Measurements from ENCODE around the gene TGM3. TPM values are rescaled to one million over a fixed set of nuclear protein-coding genes. Genes with fewer than 3 reads are reported as not detected.

Gene TGM3
- total RNA-seq, 1 experiment from 2014 or later = not detected

GRCh38 chr20:2353231-2353630 lies 57.4 kb downstream of the TGM3 start:
- no peak overlapping the region for H3K4me3 ChIP-seq
- H3K36me3 ChIP-seq = no peaks in the 10 kb centered on the region
- H3K9me3 ChIP-seq (replicated peaks) = no peaks in the 10 kb centered on the region
- DNase-seq = no peak
- 0 out of 2 replicates have a peak, but pooled peaks cover 2% of the 10 kb centered on the region for H3K4me1 ChIP-seq
- no peak overlapping the region for H3K27ac ChIP-seq
- H3K27me3 ChIP-seq = no peaks in the 10 kb centered on the region

GRCh38 chr20:2357114-2357513 lies 61.3 kb downstream of the TGM3 start:
- Histone ChIP-seq H3K4me1 (0 out of 2 replicates have a peak, but pooled peaks cover 2% of the 10 kb centered on the region), H3K27me3 (no peaks in the 10 kb centered on the region), H3K4me3 (no peak overlapping the region), H3K9me3 (replicated peaks) (no peaks in the 10 kb centered on the region), H3K36me3 (no peaks in the 10 kb centered on the region), H3K27ac (no peak overlapping the region)
- no peak for DNase-seq

DNA sequence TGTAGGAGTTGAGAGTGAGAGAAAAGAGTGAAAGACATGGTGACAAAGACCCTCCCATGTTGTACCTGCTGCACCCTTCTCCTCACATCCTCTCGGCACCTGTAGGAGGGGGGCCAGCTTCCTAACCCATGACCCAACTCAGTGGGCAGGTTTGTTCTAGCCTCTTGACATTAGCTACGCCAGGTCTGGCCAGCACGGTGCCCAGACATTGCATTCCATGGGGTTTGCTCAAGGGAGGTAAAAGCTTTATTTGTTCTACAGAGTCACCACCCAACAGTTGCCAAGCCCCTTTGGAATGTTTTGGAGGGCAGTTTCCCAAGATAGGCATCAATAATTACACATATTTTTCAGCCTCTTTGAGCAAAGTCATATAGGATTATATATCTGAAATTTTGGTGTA lies 62.2 kb downstream of the TGM3 start:
- no peak for DNase-seq
- Histone ChIP-seq H3K36me3 (no peaks in the 10 kb centered on the region), H3K27me3 (no peaks in the 10 kb centered on the region), H3K4me1 (no peaks in the 10 kb centered on the region), H3K4me3 (no peak overlapping the region), H3K9me3 (replicated peaks) (no peaks in the 10 kb centered on the region), H3K27ac (no peak overlapping the region)

DNA sequence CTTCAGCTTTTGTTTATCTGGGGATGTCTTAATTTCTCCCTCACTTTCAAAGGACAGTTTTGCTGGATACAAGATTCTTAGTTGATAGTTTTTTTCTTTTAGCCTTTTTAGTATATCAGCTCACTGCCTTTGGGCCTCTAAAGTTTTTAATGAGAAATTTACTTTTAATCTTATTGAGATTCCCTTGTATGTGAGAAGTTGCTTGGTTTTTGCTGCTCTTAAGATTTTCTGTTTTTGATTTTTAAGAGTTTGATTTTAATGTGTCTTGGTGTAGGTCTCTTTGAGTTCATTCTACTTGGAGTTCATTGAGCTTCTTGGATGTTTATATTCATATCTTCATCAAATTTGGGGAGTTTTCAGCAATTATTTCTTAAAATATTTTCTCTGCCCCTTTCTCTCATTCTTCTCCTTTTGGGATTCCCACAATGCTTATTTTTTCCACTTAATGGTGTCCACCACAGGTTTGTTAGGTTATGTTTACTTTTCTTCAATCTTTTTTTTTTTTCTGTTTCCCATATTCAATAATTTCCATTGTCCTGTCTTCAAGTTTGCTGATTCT lies 65.3 kb downstream of the TGM3 start:
- no peaks in the 10 kb centered on the region for H3K27me3 ChIP-seq
- no peak overlapping the region for H3K27ac ChIP-seq
- H3K9me3 ChIP-seq (replicated peaks) = no peaks in the 10 kb centered on the region
- no peaks in the 10 kb centered on the region for H3K4me1 ChIP-seq
- H3K36me3 ChIP-seq = no peaks in the 10 kb centered on the region
- H3K4me3 ChIP-seq = no peak overlapping the region
- DNase-seq = no peak

DNA sequence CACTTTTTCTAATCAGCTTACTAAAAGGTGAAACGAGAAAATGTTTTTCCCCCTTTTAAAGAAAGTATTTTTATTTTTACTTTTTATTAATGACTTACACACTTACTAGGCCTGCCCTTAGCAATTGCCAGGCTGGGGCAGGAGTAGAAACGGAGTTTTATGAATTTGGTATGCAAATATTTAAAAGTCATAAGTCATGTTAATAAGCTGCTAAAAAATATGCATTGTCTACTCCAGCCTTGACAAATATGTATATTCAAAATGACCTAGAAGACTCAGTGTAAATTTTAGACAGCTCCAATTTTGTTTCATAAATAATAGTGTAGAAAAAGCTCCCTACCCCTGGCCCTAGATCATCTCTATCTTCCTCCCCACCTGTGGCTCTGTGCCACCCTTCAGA lies 67.4 kb downstream of the TGM3 start:
- H3K4me3 ChIP-seq = no peak overlapping the region
- no peak for DNase-seq
- no peaks in the 10 kb centered on the region for H3K36me3 ChIP-seq
- H3K27ac ChIP-seq = no peak overlapping the region
- H3K9me3 ChIP-seq (replicated peaks) = no peaks in the 10 kb centered on the region
- no peaks in the 10 kb centered on the region for H3K27me3 ChIP-seq
- H3K4me1 ChIP-seq = no peaks in the 10 kb centered on the region

DNA sequence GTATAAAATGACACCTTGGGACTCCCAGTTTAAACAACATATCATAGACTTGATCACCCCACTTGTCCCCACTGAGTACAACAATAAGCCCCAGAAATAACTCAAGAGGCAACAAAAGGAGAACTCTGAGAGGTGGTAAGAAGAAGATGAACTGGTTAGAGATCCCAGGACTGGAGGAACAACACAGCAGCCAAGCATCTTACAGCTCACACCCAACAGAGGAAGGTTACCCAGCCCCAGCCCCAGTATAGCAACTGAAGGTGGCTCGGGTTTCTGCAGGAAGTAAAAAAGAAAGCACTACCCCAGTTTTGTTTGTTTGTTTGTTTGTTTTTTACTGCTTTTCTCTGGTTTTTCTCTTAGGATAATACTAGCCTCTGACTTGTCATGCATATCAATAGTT lies 67.8 kb downstream of the TGM3 start:
- H3K36me3 ChIP-seq = no peaks in the 10 kb centered on the region

GRCh38 chr20:2364044-2364443 lies 68.2 kb downstream of the TGM3 start:
- no peak for DNase-seq
- no peaks in the 10 kb centered on the region for H3K4me1 ChIP-seq

More for the DNA sequence above, 67.8 kb downstream of the TGM3 start:
- Histone ChIP-seq H3K4me1 (no peaks in the 10 kb centered on the region), H3K4me3 (no peak overlapping the region), H3K27ac (no peak overlapping the region), H3K9me3 (replicated peaks) (no peaks in the 10 kb centered on the region), H3K27me3 (no peaks in the 10 kb centered on the region)
- DNase-seq = no peak

GRCh38 chr20:2365091-2365490 lies 69.3 kb downstream of the TGM3 start:
- no peak for DNase-seq
- Histone ChIP-seq H3K4me1 (no peaks in the 10 kb centered on the region), H3K27ac (no peak overlapping the region), H3K27me3 (no peaks in the 10 kb centered on the region), H3K9me3 (replicated peaks) (no peaks in the 10 kb centered on the region), H3K4me3 (no peak overlapping the region), H3K36me3 (no peaks in the 10 kb centered on the region)

More at GRCh38 chr20:2364044-2364443, 68.2 kb downstream of the TGM3 start:
- no peaks in the 10 kb centered on the region for H3K27me3 ChIP-seq
- no peak overlapping the region for H3K4me3 ChIP-seq
- no peaks in the 10 kb centered on the region for H3K36me3 ChIP-seq
- no peak overlapping the region for H3K27ac ChIP-seq
- H3K9me3 ChIP-seq (replicated peaks) = no peaks in the 10 kb centered on the region

- no peaks in the 10 kb centered on the region for H3K9me3 ChIP-seq (replicated peaks)
- no peaks in the 10 kb centered on the region for H3K4me1 ChIP-seq
- no peaks in the 10 kb centered on the region for H3K27me3 ChIP-seq
- DNase-seq = no peak
- no peaks in the 10 kb centered on the region for H3K36me3 ChIP-seq
- no peak overlapping the region for H3K27ac ChIP-seq
- H3K4me3 ChIP-seq = no peak overlapping the region
Observed at GRCh38 chr20:2365666-2366065, 69.9 kb downstream of the TGM3 start.

DNA sequence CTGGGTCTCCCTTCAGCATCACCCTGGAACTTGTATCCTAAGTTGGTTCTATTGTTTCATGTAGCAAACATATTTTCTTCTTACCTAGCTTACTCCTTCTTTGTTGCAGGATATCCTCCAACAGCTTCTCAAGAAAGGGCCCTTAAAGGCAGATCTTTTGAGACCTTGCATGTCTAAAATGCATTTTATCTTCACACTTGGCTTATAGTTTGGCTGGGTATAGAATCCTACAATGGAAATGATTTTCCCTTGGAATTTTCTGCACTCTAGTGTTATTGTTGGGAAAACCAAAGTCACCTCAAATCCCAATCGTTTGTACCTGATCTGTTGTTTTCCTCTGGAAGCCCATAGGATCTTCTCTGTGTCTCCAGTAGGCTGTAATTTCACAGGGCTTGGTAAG lies 72.8 kb downstream of the TGM3 start:
- no peaks in the 10 kb centered on the region for H3K9me3 ChIP-seq (replicated peaks)
- no peak for DNase-seq
- H3K4me3 ChIP-seq = no peak overlapping the region
- no peaks in the 10 kb centered on the region for H3K36me3 ChIP-seq
- no peaks in the 10 kb centered on the region for H3K27me3 ChIP-seq
- no peak overlapping the region for H3K27ac ChIP-seq
- no peaks in the 10 kb centered on the region for H3K4me1 ChIP-seq

GRCh38 chr20:2373098-2373497 lies 77.3 kb downstream of the TGM3 start:
- H3K27ac ChIP-seq = no peak overlapping the region

GRCh38 chr20:2374346-2375125 lies 78.7 kb downstream of the TGM3 start:
- H3K27ac ChIP-seq = no peak overlapping the region
- H3K9me3 ChIP-seq (replicated peaks) = no peaks in the 10 kb centered on the region
- no peak for DNase-seq
- no peak overlapping the region for H3K4me3 ChIP-seq
- no peaks in the 10 kb centered on the region for H3K36me3 ChIP-seq
- H3K4me1 ChIP-seq = no peaks in the 10 kb centered on the region
- peaks cover 5% of the 10 kb centered on the region; the same call in 1 of the 2 replicates for H3K27me3 ChIP-seq

More at GRCh38 chr20:2373098-2373497, 77.3 kb downstream of the TGM3 start:
- no peak overlapping the region for H3K4me3 ChIP-seq
- no peaks in the 10 kb centered on the region for H3K27me3 ChIP-seq
- no peaks in the 10 kb centered on the region for H3K4me1 ChIP-seq
- H3K36me3 ChIP-seq = no peaks in the 10 kb centered on the region
- no peak for DNase-seq
- H3K9me3 ChIP-seq (replicated peaks) = no peaks in the 10 kb centered on the region

- peaks cover 5% of the 10 kb centered on the region; the same call in 1 of the 2 replicates for H3K27me3 ChIP-seq
- no peak overlapping the region for H3K4me3 ChIP-seq
- H3K36me3 ChIP-seq = no peaks in the 10 kb centered on the region
- H3K27ac ChIP-seq = no peak overlapping the region
- no peaks in the 10 kb centered on the region for H3K4me1 ChIP-seq
- H3K9me3 ChIP-seq (replicated peaks) = no peaks in the 10 kb centered on the region
- DNase-seq = no peak
Observed at GRCh38 chr20:2378893-2379292, 83.1 kb downstream of the TGM3 start.

GRCh38 chr20:2379511-2380229 lies 83.9 kb downstream of the TGM3 start:
- H3K4me1 ChIP-seq = no peaks in the 10 kb centered on the region
- no peak overlapping the region for H3K27ac ChIP-seq
- no peaks in the 10 kb centered on the region for H3K9me3 ChIP-seq (replicated peaks)
- DNase-seq = no peak
- H3K4me3 ChIP-seq = no peak overlapping the region
- H3K36me3 ChIP-seq = no peaks in the 10 kb centered on the region
- peaks cover 5% of the 10 kb centered on the region; the same call in 1 of the 2 replicates for H3K27me3 ChIP-seq

DNA sequence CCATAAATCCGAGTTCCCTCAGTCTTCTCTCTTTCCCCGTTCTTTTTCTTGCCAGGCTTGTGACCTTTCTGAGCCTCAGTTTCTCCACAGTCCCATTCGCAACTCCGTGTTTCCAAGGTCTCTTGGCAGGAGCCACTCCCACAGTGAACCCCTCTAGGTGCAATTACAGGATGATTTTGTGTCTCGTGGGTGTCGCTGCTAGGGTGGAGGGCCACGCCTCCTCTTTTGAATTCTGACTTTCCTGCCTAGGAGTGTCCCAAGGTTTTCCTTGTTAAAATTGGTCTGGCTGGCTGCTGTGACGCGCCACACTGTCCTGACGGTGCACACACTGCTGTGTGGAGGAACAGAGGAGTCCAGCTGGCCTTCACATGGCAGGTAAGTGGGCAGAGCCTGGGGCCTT lies 84.8 kb downstream of the TGM3 start, which contains the start of gene TGM6:
Gene TGM6, plus strand, starts transcription at position 301 of the 400 bp plus-strand sequence. Its CDS starts 68 bp downstream, at position 369.
- Histone ChIP-seq H3K27ac (no peak within 1 kb of the TSS), H3K36me3 (no peaks in the 10 kb centered on the region), H3K27me3 (peaks cover 5% of the 10 kb centered on the region; the same call in 1 of the 2 replicates), H3K4me3 (no peak within 1 kb of the TSS), H3K4me1 (no peaks in the 10 kb centered on the region), H3K9me3 (replicated peaks) (no peaks in the 10 kb centered on the region)
- no peak for DNase-seq

Data from SJCRH30 (cell line).